ENCODE data around the gene ATAD3A. TPM values are rescaled to one million over a fixed set of nuclear protein-coding genes. Genes with fewer than 3 reads are reported as not detected.

ATAD3A gene
- total and polyA plus RNA-seq, 9 of the 15 experiments (the other 6 are each of a cell fraction or from before 2014, with no cell fraction given) = 0.10 to 173 (median 36.7) TPM

DNA sequence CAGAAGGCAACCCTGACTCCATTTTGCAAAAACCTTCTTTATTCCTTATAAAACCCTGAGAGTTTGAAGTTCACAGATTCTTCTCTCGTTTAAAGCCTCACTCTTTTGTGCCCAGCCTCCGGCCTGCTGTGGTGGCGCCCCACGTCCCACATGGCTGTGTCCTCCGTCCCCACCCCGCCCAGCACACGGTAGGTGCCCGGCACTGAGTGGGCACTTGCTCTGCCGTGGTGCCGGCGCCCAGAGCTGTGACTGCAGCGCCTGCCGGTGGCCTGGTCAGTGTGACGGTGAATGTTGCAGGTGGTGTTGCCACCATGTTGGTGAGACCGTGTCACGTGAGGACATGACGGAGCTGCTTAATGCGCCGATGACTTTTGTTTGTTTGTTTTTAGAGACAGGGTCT is 9.4 kb downstream of the ATAD3A start:
- no peak overlapping the region for H3K27ac ChIP-seq (ENCODE audit: extremely low read depth, low read depth, low read length)
- in situ Hi-C loops (cut with MboI) (no loop called here), intact Hi-C loops (cut with micrococcal nuclease) (no loop called here)
- CTCF ChIA-PET (ENCODE audit: low intra/inter-chr PET ratio) = no interaction called here
- POLR2A ChIA-PET = no interaction called here
- no peak overlapping the region for H2AFZ ChIP-seq (ENCODE audit: low read depth, low read length)
- no peak for ATAC-seq
- no peaks in the 10 kb centered on the region for H3K9me3 ChIP-seq (replicated peaks; ENCODE audit: control insufficient read depth, insufficient read depth, low read depth, low read length)
- H3K36me3 ChIP-seq (ENCODE audit: control insufficient read depth, insufficient read depth, low read length) = peaks cover 74% of the 10 kb centered on the region
- TF ChIP-seq CC2D1A (IDR thresholded peaks at IDR 0.05) (no peak), KDM5B (IDR thresholded peaks at IDR 0.05; ENCODE audit: insufficient replicate concordance, low read depth, low read length) (no peak), TRIM24 (IDR thresholded peaks at IDR 0.05) (no peak), RBFOX2 (IDR thresholded peaks at IDR 0.05; ENCODE audit: low read depth, low read length) (peak; percentile 47), POLR2G (IDR thresholded peaks at IDR 0.05; ENCODE audit: low read depth, low read length) (0 out of 2 replicates have a peak, but pooled peaks have one; percentile 25)
- TF ChIP-seq, protein P1, sequence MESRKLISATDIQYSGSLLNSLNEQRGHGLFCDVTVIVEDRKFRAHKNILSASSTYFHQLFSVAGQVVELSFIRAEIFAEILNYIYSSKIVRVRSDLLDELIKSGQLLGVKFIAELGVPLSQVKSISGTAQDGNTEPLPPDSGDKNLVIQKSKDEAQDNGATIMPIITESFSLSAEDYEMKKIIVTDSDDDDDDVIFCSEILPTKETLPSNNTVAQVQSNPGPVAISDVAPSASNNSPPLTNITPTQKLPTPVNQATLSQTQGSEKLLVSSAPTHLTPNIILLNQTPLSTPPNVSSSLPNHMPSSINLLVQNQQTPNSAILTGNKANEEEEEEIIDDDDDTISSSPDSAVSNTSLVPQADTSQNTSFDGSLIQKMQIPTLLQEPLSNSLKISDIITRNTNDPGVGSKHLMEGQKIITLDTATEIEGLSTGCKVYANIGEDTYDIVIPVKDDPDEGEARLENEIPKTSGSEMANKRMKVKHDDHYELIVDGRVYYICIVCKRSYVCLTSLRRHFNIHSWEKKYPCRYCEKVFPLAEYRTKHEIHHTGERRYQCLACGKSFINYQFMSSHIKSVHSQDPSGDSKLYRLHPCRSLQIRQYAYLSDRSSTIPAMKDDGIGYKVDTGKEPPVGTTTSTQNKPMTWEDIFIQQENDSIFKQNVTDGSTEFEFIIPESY (CRISPR knock-in tag; IDR thresholded peaks at IDR 0.05) = 0 out of 2 replicates have a peak, but pooled peaks have one; percentile 30
- TF ChIP-seq, protein P2, sequence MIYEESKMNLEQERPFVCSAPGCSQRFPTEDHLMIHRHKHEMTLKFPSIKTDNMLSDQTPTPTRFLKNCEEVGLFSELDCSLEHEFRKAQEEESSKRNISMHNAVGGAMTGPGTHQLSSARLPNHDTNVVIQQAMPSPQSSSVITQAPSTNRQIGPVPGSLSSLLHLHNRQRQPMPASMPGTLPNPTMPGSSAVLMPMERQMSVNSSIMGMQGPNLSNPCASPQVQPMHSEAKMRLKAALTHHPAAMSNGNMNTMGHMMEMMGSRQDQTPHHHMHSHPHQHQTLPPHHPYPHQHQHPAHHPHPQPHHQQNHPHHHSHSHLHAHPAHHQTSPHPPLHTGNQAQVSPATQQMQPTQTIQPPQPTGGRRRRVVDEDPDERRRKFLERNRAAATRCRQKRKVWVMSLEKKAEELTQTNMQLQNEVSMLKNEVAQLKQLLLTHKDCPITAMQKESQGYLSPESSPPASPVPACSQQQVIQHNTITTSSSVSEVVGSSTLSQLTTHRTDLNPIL (CRISPR knock-in tag; IDR thresholded peaks at IDR 0.05) = no peak
- no peak overlapping the region for H3K4me3 ChIP-seq
- no peaks in the 10 kb centered on the region for H3K9me1 ChIP-seq (ENCODE audit: control insufficient read depth, insufficient read depth, low read length)
- TSS peak; percentile 19 for BruUV-seq (replicated peaks)
- H3K9ac ChIP-seq (ENCODE audit: insufficient read depth in 1 of 2, low read depth in 2 of 2, low read length in 2 of 2) = no peak overlapping the region
- no peak overlapping the region for H3K4me2 ChIP-seq (ENCODE audit: insufficient read depth, low read length)
- H3K79me2 ChIP-seq (ENCODE audit: control insufficient read depth, insufficient read depth, low read length) = no peaks in the 10 kb centered on the region
- FAIRE-seq = no peak
- no peaks in the 10 kb centered on the region for H3K27me3 ChIP-seq (ENCODE audit: control insufficient read depth in 2 of 2, insufficient read depth in 2 of 2, low read length in 2 of 2)
- H4K20me1 ChIP-seq (replicated peaks; ENCODE audit: control insufficient read depth, insufficient read depth, low read length) = no peaks in the 10 kb centered on the region
- 95% methylated on average over 19 of the region's 19 CpGs for WGBS (ENCODE audit: insufficient coverage, low coverage, missing lambda C conversion rate)
- DNase-seq (ENCODE audit: extremely low read depth in 1 of 4, low spot score in 3 of 4) = no peak
- H3K4me1 ChIP-seq (replicated peaks in 1 of 2; ENCODE audit: control insufficient read depth in 2 of 2, insufficient read depth in 2 of 2, low read length in 2 of 2) = peaks cover 0 to 10% of the 10 kb centered on the region in 2 experiments; a peak in 1 of 5 replicates

All from K562 (cell line).